ENCODE results near the gene DEFB123.
"Not testable (repeated sequence)": the region's sequence is repeated elsewhere in the genome, so short reads cannot be mapped to it uniquely, and the experiment has no call there.

DEFB123 gene

GRCh38 chr20:31440012-31440659 is at the start of gene DEFB123:
DEFB123 (plus strand) TSS chr20:31440632; CDS start chr20:31440699, 67 bp downstream.
- DNase-seq (ENCODE audit: low read depth in 2 of 2), result no peak

- DNase-seq (ENCODE audit: low read depth in 2 of 2), result no peak
Observed at GRCh38 chr20:31392836-31393235, 47.6 kb upstream of the DEFB123 start.

GRCh38 chr20:31394900-31395299 is 45.5 kb upstream of the DEFB123 start:
- no peak for DNase-seq (ENCODE audit: low read depth in 2 of 2)

GRCh38 chr20:31403886-31404285 is 36.5 kb upstream of the DEFB123 start:
- DNase-seq (ENCODE audit: low read depth in 2 of 2), result no peak

GRCh38 chr20:31406115-31406514 is 34.3 kb upstream of the DEFB123 start, which contains the start of gene DEFB121:
DEFB121 (minus strand) TSS chr20:31406215; CDS start chr20:31406152, 63 bp downstream.
- DNase-seq (ENCODE audit: low read depth in 2 of 2), result no peak

- DNase-seq (ENCODE audit: low read depth in 2 of 2), result no peak
Observed at GRCh38 chr20:31410011-31410410, 30.4 kb upstream of the DEFB123 start.

- DNase-seq (ENCODE audit: low read depth in 2 of 2), result no peak
Observed at GRCh38 chr20:31414381-31414780, 26.1 kb upstream of the DEFB123 start.

- DNase-seq (ENCODE audit: low read depth in 2 of 2), result no peak
Observed at GRCh38 chr20:31415653-31416052, 24.8 kb upstream of the DEFB123 start.

GRCh38 chr20:31418307-31418706 is 22.1 kb upstream of the DEFB123 start:
- DNase-seq (ENCODE audit: low read depth in 2 of 2), result no peak

- no peak for DNase-seq (ENCODE audit: low read depth in 2 of 2)
Observed at GRCh38 chr20:31425797-31426196, 14.6 kb upstream of the DEFB123 start.

GRCh38 chr20:31426891-31427551 is 13.4 kb upstream of the DEFB123 start:
- not testable (repeated sequence) for DNase-seq (ENCODE audit: low read depth in 2 of 2)

- not testable (repeated sequence) for DNase-seq (ENCODE audit: low read depth in 2 of 2)
Observed at GRCh38 chr20:31427576-31427975, 12.9 kb upstream of the DEFB123 start.

- no peak for DNase-seq (ENCODE audit: low read depth in 2 of 2)
Observed at GRCh38 chr20:31430568-31431115, 9.8 kb upstream of the DEFB123 start.

- DNase-seq (ENCODE audit: low read depth in 2 of 2), result no peak
Observed at GRCh38 chr20:31446084-31446819, 5.8 kb downstream of the DEFB123 start.

- no peak for DNase-seq (ENCODE audit: low read depth in 2 of 2)
Observed at GRCh38 chr20:31449511-31450414, 9.3 kb downstream of the DEFB123 start.

- no peak for DNase-seq (ENCODE audit: low read depth in 2 of 2)
Observed at GRCh38 chr20:31452575-31452974, 12.1 kb downstream of the DEFB123 start.

GRCh38 chr20:31454361-31454760 is 13.9 kb downstream of the DEFB123 start:
- DNase-seq (ENCODE audit: low read depth in 2 of 2), result no peak

- DNase-seq (ENCODE audit: low read depth in 2 of 2), result not testable (repeated sequence)
Observed at GRCh38 chr20:31470946-31471345, 30.5 kb downstream of the DEFB123 start.

GRCh38 chr20:31472395-31473330 is 32.2 kb downstream of the DEFB123 start:
- DNase-seq (ENCODE audit: low read depth in 2 of 2), result no peak

All from activated CD8-positive, alpha-beta memory T cell treated with anti-CD3 and anti-CD28 coated beads for 4 hours (primary cell).